Suprapubic skin (tissue), 4 donors: Measurements from ENCODE around the gene GCNA.

Source experiments
- EP300 ChIP-seq: sonication (generic); formaldehyde crosslinking; IDR thresholded peaks from one replicate; pipeline ENCODE4 v1.6.1; 2017; ENCODE audit warnings: antibody characterized with exemption
- POLR2A ChIP-seq, 2 donors: fragments of 450-650 bp; IDR thresholded peaks; one replicate each; pipeline ENCODE4 v1.6.1; 2017; ENCODE audit warnings: antibody characterized with exemption in 2 of 2, mild to moderate bottlenecking in 2 of 2, moderate library complexity in 2 of 2
- POLR2AphosphoS5 ChIP-seq, 3 donors: sonication (generic); formaldehyde crosslinking; IDR thresholded peaks; one replicate each; pipeline ENCODE4 v1.6.1; 2017; ENCODE audit warnings: antibody characterized with exemption in 3 of 3
- TF ChIP-seq, protein P1 (sequence below), 2 donors: fragments of 200-600 bp in 1 of 2; fragments of 450-650 bp in 1 of 2; sonication (generic) in 1 of 2; IDR thresholded peaks; one replicate each; pipeline ENCODE4 v1.5.1; 2016 to 2019; ENCODE audit warnings: antibody characterized with exemption in 2 of 2, mild to moderate bottlenecking in 1 of 2, moderate library complexity in 1 of 2

DNA sequence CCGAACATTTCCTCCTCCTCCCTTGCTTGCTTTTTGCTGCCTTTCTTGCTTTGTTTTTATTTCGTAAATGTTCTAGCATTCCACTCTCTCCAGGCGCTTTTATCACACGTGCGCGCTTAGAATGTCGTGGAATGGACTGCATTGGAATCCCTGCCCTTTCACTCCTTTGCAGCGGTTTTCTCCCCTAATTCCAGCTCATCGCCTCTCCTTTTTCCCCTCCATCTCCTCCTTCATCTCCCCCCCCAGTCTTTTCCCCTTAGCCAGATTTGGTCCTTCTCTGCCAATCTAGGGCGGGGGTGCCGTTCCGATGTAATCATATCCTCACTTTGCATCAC lies 44.8 kb upstream of the GCNA start:
- no peak for TF ChIP-seq POLR2AphosphoS5 (IDR thresholded peaks at IDR 0.05)
- no peak for TF ChIP-seq EP300
- TF ChIP-seq, protein P1, sequence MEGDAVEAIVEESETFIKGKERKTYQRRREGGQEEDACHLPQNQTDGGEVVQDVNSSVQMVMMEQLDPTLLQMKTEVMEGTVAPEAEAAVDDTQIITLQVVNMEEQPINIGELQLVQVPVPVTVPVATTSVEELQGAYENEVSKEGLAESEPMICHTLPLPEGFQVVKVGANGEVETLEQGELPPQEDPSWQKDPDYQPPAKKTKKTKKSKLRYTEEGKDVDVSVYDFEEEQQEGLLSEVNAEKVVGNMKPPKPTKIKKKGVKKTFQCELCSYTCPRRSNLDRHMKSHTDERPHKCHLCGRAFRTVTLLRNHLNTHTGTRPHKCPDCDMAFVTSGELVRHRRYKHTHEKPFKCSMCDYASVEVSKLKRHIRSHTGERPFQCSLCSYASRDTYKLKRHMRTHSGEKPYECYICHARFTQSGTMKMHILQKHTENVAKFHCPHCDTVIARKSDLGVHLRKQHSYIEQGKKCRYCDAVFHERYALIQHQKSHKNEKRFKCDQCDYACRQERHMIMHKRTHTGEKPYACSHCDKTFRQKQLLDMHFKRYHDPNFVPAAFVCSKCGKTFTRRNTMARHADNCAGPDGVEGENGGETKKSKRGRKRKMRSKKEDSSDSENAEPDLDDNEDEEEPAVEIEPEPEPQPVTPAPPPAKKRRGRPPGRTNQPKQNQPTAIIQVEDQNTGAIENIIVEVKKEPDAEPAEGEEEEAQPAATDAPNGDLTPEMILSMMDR (IDR thresholded peaks at IDR 0.05): no peak
- no peak for TF ChIP-seq POLR2A (IDR thresholded peaks at IDR 0.05)
